ENCODE results near the gene OXER1.

GRCh38 chr2:42743659-42743990, 20.3 kb downstream of the OXER1 start:
- TF ChIP-seq CTCF (IDR thresholded peaks at IDR 0.05) = no peak
- no peak for TF ChIP-seq EP300 (IDR thresholded peaks at IDR 0.05)
